Pancreas (tissue), 10 donors: ENCODE data around the gene TUBD1. TPM values are rescaled to one million over a fixed set of nuclear protein-coding genes. Genes with fewer than 3 reads are reported as not detected.

ENCODE experiments used
- ATAC-seq, 4 donors: fragments of 200-7000 bp; cut with Tn5 transposase; one replicate each; pipeline versions ENCODE4 v1.8.0 to v1.9.1; 2020; ENCODE audit warnings: mild to moderate bottlenecking in 4 of 4, moderate library complexity in 4 of 4
- DNase-seq, 6 donors: peaks; one replicate each; pipeline ENCODE4 v3.0.0-alpha.2; 2020
- FAIRE-seq: peaks from 2 replicates; lab custom pipeline; 2012; peaks lifted over from hg19 to GRCh38; lab: Jason Lieb, UNC
- H3K27ac ChIP-seq, 4 donors: fragments of 200-600 bp; sonication (generic); 1 replicate in 3 of 4; 2 replicates in 1 of 4; pipeline versions ENCODE4 v1.5.0 to v1.8.0; 2020
- H3K27me3 ChIP-seq, 4 donors: fragments of 200-600 bp; one replicate each; pipeline ENCODE4 v1.8.0; 2021
- H3K36me3 ChIP-seq, 3 donors: fragments of 200-600 bp; sonication (generic) in 1 of 3; one replicate each; pipeline versions ENCODE4 v1.5.0 to v1.8.0; 2020 to 2021
- H3K4me1 ChIP-seq, 3 donors: fragments of 200-600 bp; one replicate each; pipeline ENCODE4 v1.8.0; 2021
- H3K4me3 ChIP-seq, 4 donors: fragments of 200-600 bp; sonication (generic) in 2 of 4; one replicate each; pipeline versions ENCODE4 v1.5.0 to v1.8.0; 2020 to 2021
- H3K9me3 ChIP-seq, 4 donors: fragments of 200-600 bp; one replicate each; pipeline ENCODE4 v1.8.0; 2021
- CTCF ChIP-seq, 4 donors: fragments of 200-600 bp; sonication (generic) in 3 of 4; IDR thresholded peaks; one replicate each; pipeline versions ENCODE4 v1.5.0 to v1.8.0; 2021; ENCODE audit warnings: antibody characterized with exemption in 4 of 4
- WGBS, 2 donors: extraction: QIAGEN DNeasy Blood & Tissue Kit; methylation state at CpG; one replicate each; pipeline ENCODE4 v1.1.7; 2013; 5-methylcytosine and 5-hydroxymethylcytosine counted together
- intact Hi-C, 3 donors: fragments of 100-400 bp; cut with DNase I; formaldehyde crosslinking; loops; one replicate each; pipeline versions ENCODE4 v1.11.1 to v1.14.2; 2022
- polyA plus RNA-seq, 2 donors: library from polyadenylated mRNA; stranded (reverse); fragments of 200-250 nt; gene quantifications; one replicate each; pipeline ENCODE4 v1.2.3, GENCODE V29; 2013
- total RNA-seq, 6 donors: library from RNA; stranded (reverse); fragmentation: NEBNext Ultra II Directional in 4 of 6; extraction: Animal tissue kit (Norgen Biotek cat#: 25700) in 4 of 6; gene quantifications; one replicate each; pipeline versions ENCODE4 v1.2.1 to v1.2.4, GENCODE V29; 2021 to 2023
- donor health status: healthy with polysubstance abuse.
- donor health status: DM: no; HTN: no; CAD: no; lungs with moderate emphysema.
- donor health status: DM: no; HTN: no; CAD: no.
- donor health status: control.
- donor health status: control.
- donor health status: Bipolar disorder and iron deficiency.
- donor health status: DM: yes; HTN: yes; CAD: no.
- donor health status: DM: no; HTN: no; CAD: no.
- donor health status: DM: no; HTN: no; CAD: no.
- donor health status: DM: yes; HTN: yes; CAD: no.

Gene TUBD1
- total and polyA plus RNA-seq, 8 donors, result 3.4 to 8.5 (median 6.6) TPM

- no peaks in the 10 kb centered on the region for H3K27me3 ChIP-seq
- H3K4me3 ChIP-seq, result no peak overlapping the region
- FAIRE-seq (no peak), ATAC-seq (no peak), DNase-seq (peak in 3 of 6 donors; percentile 52 to 67 (median 54))
- peaks cover 61 to 79% (median 72%) of the 10 kb centered on the region in 3 donors for H3K4me1 ChIP-seq
- no peaks in the 10 kb centered on the region for H3K36me3 ChIP-seq
- H3K27ac ChIP-seq, result peak overlapping the region; percentile 75 to 99 (median 85)
- WGBS, 2 donors, result 73 to 74% methylated on average over 7 of the region's 7 CpGs
- no peak for TF ChIP-seq CTCF (IDR thresholded peaks at IDR 0.05)
- intact Hi-C loops, result no loop called here
- no peaks in the 10 kb centered on the region for H3K9me3 ChIP-seq
Measured at GRCh38 chr17:59848778-59849177, 44.0 kb downstream of the TUBD1 start.

- intact Hi-C loops, result no loop called here
- 23 to 31% methylated on average over 6 of the region's 6 CpGs for WGBS, 2 donors
- Histone ChIP-seq H3K36me3 (no peaks in the 10 kb centered on the region), H3K27me3 (no peaks in the 10 kb centered on the region), H3K27ac (peak overlapping the region; percentile 75 to 99 (median 85)), H3K4me3 (no peak overlapping the region), H3K4me1 (peaks cover 61 to 74% (median 69%) of the 10 kb centered on the region in 3 donors), H3K9me3 (no peaks in the 10 kb centered on the region)
- TF ChIP-seq CTCF (IDR thresholded peaks at IDR 0.05), result no peak
- no peak for FAIRE-seq
- DNase-seq, result no peak
- ATAC-seq, result no peak
Measured at GRCh38 chr17:59848385-59848668, 44.4 kb downstream of the TUBD1 start.

GRCh38 chr17:59846394-59847165, 46.2 kb downstream of the TUBD1 start:
- WGBS, 2 donors, result 23 to 26% methylated on average over 7 of the region's 7 CpGs
- no peaks in the 10 kb centered on the region for H3K9me3 ChIP-seq
- no peaks in the 10 kb centered on the region for H3K36me3 ChIP-seq
- FAIRE-seq (no peak), ATAC-seq (peak; percentile 47 to 59 (median 54)), DNase-seq (peak in 3 of 6 donors; percentile 54 to 64 (median 58))
- H3K27ac ChIP-seq, result peak overlapping the region; percentile 75 to 99 (median 85)
- TF ChIP-seq CTCF (IDR thresholded peaks at IDR 0.05), result no peak
- H3K4me3 ChIP-seq, result peak overlapping the region in 1 of 4 donors; percentile 6
- H3K4me1 ChIP-seq, result peaks cover 47 to 58% (median 57%) of the 10 kb centered on the region in 3 donors
- intact Hi-C loops, result no loop called here
- H3K27me3 ChIP-seq, result no peaks in the 10 kb centered on the region

GRCh38 chr17:59845595-59846393, 46.9 kb downstream of the TUBD1 start:
- FAIRE-seq, result no peak
- H3K4me3 ChIP-seq, result peak overlapping the region in 1 of 4 donors; percentile 6

More at GRCh38 chr17:59845595-59846393, 46.9 kb downstream of the TUBD1 start:
- Histone ChIP-seq H3K4me1 (peaks cover 47 to 58% (median 52%) of the 10 kb centered on the region in 3 donors), H3K27ac (peak overlapping the region; percentile 75 to 99 (median 85)), H3K27me3 (no peaks in the 10 kb centered on the region), H3K9me3 (no peaks in the 10 kb centered on the region), H3K36me3 (peaks cover 0 to 1% (median under 1%) of the 10 kb centered on the region in 3 donors)
- intact Hi-C loops, result no loop called here
- WGBS, 2 donors, result 8 to 14% methylated on average over 3 of the region's 3 CpGs
- no peak for TF ChIP-seq CTCF (IDR thresholded peaks at IDR 0.05)
- peak; percentile 4 to 44 (median 22) for ATAC-seq
- peak in 4 of 6 donors; percentile 58 to 69 (median 60) for DNase-seq
